CD1c-positive myeloid dendritic cell (primary cell): ENCODE measurements around the gene PRKD3.

Experiments
- DNase-seq: peaks from one replicate; pipeline ENCODE4 v3.0.0-alpha.2; 2016; ENCODE audit errors: extremely low spot score

PRKD3 gene

DNA sequence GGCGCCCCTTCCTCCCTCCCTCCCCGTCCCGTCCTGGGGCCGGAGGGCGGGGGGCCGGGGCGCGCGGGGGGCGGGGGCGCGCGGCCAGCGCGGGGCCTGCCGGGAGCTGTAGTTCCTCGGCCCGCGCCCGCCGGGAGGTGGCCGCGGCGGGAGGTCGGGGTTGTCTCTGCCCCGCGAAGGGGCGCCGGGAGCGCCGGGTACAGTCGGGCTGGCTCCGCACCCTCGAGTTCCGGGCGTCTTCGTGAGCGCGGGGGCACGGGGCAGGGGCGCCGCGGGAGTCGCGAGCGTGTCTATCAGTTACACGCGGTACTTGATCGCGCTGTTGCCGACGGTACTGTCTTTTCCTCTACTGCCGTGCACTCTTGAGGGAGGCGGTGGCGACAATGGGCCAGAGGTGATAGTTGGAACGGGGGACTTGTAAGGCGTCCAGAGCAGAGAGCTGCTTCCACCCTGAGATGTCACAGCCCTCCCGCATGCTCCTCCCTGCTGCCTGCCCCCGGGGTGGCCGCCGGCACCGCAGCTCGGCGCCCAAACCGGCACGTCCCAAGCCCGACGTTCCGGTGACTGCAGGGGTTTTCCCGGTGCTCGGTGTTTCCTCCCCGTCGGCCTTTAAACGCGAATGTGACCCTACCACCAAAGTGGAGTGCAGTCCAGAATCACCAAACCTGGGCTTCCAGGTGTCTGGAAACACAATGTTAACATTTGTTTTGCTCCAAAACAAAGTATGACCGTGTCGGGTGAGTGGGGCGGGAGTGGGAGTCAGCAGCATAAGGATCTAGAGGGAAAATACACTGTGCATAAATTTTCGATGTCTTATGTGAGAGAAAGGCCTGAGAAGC, at the start of gene PRKD3:
Gene PRKD3, minus strand, starts transcription at position 48 of the 839 bp plus-strand sequence. CDS start 8,309 bp downstream, outside the sequence.
- DNase-seq = peak; percentile 85

GRCh38 chr2:37372000-37372399, 47.4 kb upstream of the PRKD3 start:
- DNase-seq = no peak

DNA sequence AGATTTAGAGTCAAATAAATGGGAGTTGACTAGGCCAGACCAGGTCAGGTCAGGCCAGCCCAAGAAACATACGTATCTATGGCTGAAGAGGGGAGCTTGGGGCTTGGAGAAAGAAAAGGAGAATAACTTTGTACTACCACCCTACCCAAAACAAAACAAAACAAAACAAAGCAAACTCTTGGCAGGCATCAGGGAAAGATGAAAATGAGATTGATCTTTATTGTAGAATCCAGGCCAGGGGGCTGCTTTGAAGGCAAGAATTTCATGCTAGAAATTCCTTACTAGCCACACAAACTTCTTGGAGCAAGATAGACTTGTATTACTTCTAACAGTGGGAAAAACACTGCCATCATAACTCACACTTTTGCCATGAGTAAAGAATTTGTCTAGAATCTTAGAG, 46.0 kb upstream of the PRKD3 start:
- DNase-seq = no peak

DNA sequence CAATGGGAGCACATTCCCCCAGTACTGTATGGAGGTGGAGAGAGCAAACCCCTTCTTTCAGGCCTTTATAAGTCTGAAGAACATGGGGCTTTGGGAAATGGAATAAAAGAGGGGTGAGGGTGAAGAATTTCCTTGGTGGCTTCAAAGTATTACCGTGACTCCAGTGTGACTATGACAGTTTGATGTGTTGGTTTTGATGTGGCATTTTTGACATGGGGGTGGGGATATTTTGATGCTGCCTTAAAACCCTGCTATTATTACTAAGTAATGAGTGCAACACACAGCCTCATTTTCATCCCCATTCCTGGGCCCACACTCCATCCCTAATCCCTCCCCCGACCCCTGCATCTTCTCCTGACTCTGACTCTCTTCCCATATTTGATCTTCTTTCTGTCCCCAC, 43.4 kb upstream of the PRKD3 start:
- DNase-seq = no peak

- DNase-seq = no peak
Measured at GRCh38 chr2:37367310-37367709, 42.7 kb upstream of the PRKD3 start.

GRCh38 chr2:37366773-37367172, 42.1 kb upstream of the PRKD3 start:
- peak; percentile 49 for DNase-seq

DNA sequence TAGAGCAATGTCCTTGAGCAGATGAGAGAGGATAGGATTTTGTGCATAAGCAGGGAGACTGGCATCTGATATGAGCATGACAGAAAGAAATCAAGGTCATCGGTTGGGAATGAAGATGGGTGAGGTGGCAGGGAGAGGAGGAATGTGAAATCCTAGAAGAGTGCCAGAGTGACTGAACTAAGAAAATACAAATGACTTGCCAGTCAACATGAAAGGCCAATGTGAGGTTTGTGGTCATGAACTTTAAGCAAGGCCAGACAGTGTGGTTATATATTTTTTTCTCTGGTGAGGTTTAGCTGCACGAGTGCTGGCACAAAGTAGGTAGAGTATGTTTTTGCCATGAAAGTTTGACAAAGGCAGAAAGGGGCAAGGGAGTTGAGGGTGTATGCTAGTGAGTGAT, 41.0 kb upstream of the PRKD3 start:
- no peak for DNase-seq

GRCh38 chr2:37364351-37364750, 39.7 kb upstream of the PRKD3 start:
- no peak for DNase-seq

GRCh38 chr2:37361994-37362698, 37.5 kb upstream of the PRKD3 start:
- no peak for DNase-seq

DNA sequence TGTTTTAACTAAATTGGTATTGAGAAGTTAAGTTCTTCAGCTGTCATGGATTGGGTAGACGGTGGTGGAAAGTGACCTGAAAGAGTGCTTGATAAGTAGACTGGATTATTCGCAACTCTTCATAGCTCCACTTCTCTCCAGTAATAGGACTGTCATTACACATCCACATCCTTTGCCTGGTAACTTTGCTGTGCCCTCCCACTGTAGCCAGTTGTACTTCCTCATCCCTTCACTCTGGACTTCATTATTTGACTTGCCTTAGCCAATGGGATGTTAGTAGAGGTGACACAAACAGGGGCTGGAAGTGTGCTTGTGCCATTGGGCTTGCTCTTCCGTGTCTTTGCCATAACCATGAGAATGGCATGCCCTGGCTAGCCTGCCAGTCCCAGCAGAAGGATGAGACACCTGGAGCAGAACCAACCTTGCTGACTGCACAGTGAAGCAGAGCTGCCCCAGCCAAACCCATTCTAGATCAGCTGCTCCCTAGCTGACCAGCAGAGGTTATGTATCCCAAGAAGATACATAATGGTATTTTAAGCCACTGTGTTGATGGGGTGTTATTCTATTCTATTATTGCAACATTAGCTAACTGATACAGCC, 36.7 kb upstream of the PRKD3 start:
- DNase-seq = peak; percentile 47

DNA sequence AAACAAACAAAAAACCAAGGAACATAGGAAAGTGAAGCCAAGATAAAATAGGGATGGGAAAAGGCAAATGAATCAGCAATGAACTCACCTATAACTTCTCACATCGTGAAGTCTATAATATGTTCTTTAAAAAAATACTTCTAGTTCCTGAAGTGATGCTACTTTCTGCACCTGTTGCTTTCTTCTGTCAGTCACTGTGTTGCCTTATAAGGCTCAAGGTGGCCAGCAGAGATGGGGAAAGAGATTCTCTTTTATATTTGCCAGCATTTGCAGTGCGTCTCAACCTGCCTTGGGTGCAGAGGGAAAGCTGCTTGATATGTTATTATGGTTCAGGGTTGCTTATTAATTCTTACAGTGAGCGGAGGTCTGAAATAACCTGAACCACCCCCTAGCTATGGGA, 33.8 kb upstream of the PRKD3 start:
- DNase-seq = no peak

- peak; percentile 32 for DNase-seq
Measured at GRCh38 chr2:37357530-37357929, 32.9 kb upstream of the PRKD3 start.

DNA sequence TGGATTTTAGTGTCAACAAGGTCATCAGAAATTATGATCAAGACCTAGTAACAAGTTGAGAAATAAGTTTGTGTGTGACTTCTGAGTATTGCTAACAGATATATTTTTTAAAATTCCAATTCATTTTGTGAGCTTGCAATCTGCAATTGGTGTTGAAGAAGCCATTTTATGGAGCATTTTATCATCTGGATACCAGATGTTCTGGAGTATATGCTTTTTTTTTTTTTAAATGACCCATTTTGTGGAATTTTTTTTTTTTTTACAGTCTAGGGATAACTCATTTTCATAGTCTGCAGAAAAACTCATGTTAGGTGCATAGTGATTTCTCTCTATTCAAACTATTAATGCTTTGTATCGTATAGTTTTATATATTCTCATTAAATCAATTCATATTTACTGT, 32.4 kb upstream of the PRKD3 start:
- DNase-seq = no peak

DNA sequence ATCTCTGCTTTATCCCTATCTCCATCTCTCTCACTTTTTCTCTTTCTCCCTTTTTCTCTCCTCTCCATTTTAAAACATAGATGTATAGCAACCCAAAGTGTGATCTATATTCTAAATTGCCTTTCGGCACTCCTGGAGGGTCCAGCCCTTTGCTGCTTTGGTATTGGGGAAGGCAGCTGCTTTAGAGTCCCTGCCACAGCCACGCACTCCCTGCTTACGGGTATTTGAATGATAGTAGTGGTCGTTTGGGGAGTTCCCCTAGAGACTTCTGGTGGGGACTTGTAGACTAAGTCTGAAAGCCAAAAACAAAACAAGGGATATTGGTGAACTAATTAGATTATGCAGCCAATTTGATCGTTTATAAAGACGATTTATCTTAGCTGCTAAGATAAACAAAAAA, 31.7 kb upstream of the PRKD3 start:
- no peak for DNase-seq

DNA sequence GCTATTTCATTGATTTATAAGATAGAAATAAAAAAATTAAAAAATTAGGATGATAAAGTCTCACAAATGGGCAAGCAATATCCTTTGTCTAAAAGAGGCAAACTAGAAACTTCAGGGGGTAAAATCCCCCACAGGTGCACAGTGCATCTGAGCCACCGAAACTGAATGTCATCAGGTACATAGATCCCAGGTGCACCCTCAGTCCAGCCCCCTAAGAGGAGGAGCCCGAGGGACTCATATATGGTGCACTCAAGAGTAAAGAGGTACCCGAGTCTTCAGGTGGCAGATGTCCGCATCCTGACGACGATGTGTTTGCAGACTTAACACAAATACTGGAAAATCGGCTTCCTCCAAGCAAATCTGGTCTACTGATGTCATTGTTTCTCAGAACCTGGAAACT, 31.1 kb upstream of the PRKD3 start:
- DNase-seq = no peak

GRCh38 chr2:37354531-37354930, 29.9 kb upstream of the PRKD3 start:
- DNase-seq = no peak

DNA sequence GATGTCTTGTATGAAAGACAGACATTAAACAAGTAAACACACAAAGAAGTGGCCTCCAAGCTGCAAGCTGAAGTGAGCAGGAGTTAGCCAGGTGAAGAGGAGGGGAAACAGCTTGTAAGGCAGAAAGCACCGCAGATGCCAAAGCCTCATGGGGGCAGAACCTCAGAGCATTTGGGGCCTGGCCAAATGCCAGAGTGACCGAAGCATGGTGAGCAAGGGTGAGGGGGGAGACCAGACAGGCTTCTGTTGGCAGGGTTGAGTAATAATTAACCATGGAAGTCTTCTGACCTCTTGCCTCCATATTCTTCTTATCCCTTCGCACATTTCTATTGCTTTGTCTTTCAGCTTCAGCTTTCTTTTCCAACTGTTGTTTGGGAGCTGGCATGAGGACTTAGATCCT, 25.4 kb upstream of the PRKD3 start:
- DNase-seq = peak; percentile 13

DNA sequence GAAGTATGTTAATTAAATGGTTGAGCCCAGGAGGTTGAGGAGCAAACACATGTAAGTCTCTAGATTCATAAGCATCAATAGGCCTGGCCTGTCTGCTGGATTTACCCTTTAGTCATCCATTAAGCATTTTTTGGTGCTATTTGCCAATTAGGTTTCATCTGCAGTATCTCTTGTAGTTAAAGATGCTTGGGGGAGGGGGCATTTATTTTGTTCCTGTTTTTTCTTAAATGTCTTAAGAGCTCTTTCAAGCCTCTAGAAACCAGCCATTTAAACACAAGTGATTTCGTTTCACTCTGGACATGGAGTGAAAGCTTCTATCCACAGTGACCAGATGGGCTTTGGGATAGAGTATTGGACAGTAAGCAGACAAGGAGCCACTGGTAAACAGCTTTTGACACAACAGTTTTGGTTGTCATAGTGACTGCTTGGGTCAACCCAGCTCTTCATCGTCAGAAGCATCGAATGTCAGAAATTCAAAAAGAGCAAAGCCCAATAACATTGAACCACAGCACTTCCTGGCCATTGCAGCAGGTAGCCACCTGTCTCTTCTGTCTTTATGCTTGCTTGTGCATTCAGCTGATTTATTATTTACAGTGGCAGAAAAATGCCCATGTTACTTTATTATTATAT, 24.7 kb upstream of the PRKD3 start:
- peak; percentile 49 for DNase-seq

GRCh38 chr2:37348155-37348554, 23.5 kb upstream of the PRKD3 start:
- no peak for DNase-seq

- DNase-seq = peak; percentile 61
Measured at GRCh38 chr2:37344453-37345361, 20.1 kb upstream of the PRKD3 start, which contains the start of gene QPCT. TSS of gene QPCT (plus strand) at chr2:37344630. CDS start at chr2:37344732, 102 bp downstream.
